Testis (tissue), 3 donors: ENCODE results near the gene TTC28. TPM values are rescaled to one million over a fixed set of nuclear protein-coding genes. Genes with fewer than 3 reads are reported as not detected.
A peak's percentile ranks its signal among the peaks of the same experiment; 100 is the strongest.

Source experiments
- DNase-seq: peaks from one replicate; pipeline ENCODE4 v3.0.0-alpha.2; 2019
- H3K27ac ChIP-seq, 2 donors: fragments of 200-600 bp; sonication (generic); one replicate each; pipeline ENCODE4 v1.5.1; 2019
- H3K27me3 ChIP-seq: fragments of 200-600 bp; sonication (generic); one replicate; pipeline ENCODE4 v1.5.1; 2019
- H3K36me3 ChIP-seq: fragments of 200-600 bp; sonication (generic); one replicate; pipeline ENCODE4 v1.5.1; 2017; ENCODE audit warnings: low read depth; ENCODE audit errors: missing control alignments
- H3K4me1 ChIP-seq: fragments of 200-600 bp; sonication (generic); one replicate; pipeline ENCODE4 v1.5.1; 2019
- H3K4me3 ChIP-seq, 2 donors: fragments of 200-600 bp; sonication (generic); one replicate each; pipeline ENCODE4 v1.5.1; 2017 to 2019
- H3K9me3 ChIP-seq: fragments of 200-600 bp; sonication (generic); one replicate; pipeline ENCODE4 v1.5.1; 2017
- POLR2A ChIP-seq: fragments of 450-650 bp; IDR thresholded peaks from one replicate; pipeline ENCODE4 v1.6.1; 2017; ENCODE audit warnings: antibody characterized with exemption, mild to moderate bottlenecking, moderate library complexity
- WGBS, 2 donors: methylation state at CpG; one replicate each; pipeline ENCODE4 v1.1.5; 2018; 5-methylcytosine and 5-hydroxymethylcytosine counted together
- intact Hi-C: fragments of 100-400 bp; cut with DNase I; formaldehyde crosslinking; loops from one replicate; pipeline ENCODE4 v1.15.1; 2023; ENCODE audit warnings: low total_unique reads
- polyA plus RNA-seq: library from polyadenylated mRNA; stranded (reverse); fragments of 350-450 nt; fragmentation: Illumina TruSeq; extraction: RNeasy Lipid Tissue Mini Kit (QIAGEN cat#74804); gene quantifications from one replicate; pipeline ENCODE4 v1.2.3, GENCODE V29; 2014; ENCODE audit warnings: low read depth, low replicate concordance; ENCODE audit not compliant: insufficient read depth
- total RNA-seq, 2 donors: library from RNA; depleted of rRNA; stranded (reverse); fragments of >200 nt; gene quantifications; one replicate each; pipeline ENCODE4 v1.2.3, GENCODE V29; 2016
- TF ChIP-seq, protein P1 (sequence below), 3 experiments: fragments of 450-650 bp in 2 of 3; fragments of 200-600 bp in 1 of 3; sonication (generic) in 1 of 3; IDR thresholded peaks; one replicate each; pipeline ENCODE4 v1.5.1; 2016 to 2019; ENCODE audit warnings: antibody characterized with exemption in 3 of 3, mild to moderate bottlenecking in 2 of 3, moderate library complexity in 1 of 3

Gene TTC28
- total and polyA plus RNA-seq, 3 donors from 2014 or later, result 29.4 to 121 (median 75.5) TPM

DNA sequence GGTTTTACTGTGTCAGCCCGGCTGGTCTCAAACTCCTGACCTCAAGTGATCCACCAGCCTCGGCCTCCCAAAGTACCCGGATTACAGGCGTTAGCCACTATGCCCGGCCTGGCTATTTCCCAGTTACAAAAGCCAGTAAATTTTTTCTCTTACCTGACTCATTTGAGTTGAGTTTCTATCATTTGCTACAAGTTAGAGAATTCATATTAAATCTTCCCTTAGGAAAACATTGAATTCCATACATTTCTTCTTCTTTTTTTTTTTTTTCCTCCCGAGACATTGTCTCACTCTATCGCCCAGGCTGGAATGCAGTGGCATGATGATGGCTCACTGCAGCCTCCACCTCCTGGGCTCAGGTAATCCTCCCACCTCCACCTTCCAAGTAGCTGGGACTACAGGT is 36.0 kb upstream of the TTC28 start:
- no peaks in the 10 kb centered on the region for H3K27me3 ChIP-seq

DNA sequence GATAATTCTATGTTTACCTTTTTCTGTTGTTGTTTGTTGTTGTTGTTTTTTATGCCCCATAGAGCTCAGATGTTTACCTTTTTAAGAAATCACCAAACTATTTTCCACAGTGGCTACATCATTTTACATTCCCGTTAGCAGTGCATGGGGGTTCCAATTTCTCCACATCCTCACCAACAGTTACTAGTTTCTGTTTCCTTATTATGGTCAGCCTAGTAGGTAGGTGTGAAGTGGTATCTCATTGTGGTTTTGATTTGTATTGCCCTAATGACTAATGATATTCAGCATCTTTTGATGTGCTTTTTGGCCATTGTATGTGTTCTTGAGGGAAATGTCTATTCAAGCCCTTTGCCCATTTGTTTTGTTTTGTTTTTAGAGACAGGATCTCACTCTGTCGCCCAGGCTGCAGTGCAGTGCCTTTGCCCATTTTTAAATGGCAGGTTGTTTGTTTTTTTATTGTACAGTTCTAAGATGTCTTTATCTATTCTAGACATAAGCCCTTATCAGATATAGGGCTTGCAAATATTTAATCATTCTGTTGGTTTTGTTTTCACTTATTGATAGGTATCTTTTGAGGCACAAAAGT is 34.5 kb upstream of the TTC28 start:
- Histone ChIP-seq H3K36me3 (no peaks in the 10 kb centered on the region), H3K4me3 (no peak overlapping the region), H3K9me3 (no peaks in the 10 kb centered on the region), H3K4me1 (no peaks in the 10 kb centered on the region), H3K27me3 (no peaks in the 10 kb centered on the region), H3K27ac (no peak overlapping the region)
- no peak for TF ChIP-seq POLR2A
- TF ChIP-seq, protein P1, sequence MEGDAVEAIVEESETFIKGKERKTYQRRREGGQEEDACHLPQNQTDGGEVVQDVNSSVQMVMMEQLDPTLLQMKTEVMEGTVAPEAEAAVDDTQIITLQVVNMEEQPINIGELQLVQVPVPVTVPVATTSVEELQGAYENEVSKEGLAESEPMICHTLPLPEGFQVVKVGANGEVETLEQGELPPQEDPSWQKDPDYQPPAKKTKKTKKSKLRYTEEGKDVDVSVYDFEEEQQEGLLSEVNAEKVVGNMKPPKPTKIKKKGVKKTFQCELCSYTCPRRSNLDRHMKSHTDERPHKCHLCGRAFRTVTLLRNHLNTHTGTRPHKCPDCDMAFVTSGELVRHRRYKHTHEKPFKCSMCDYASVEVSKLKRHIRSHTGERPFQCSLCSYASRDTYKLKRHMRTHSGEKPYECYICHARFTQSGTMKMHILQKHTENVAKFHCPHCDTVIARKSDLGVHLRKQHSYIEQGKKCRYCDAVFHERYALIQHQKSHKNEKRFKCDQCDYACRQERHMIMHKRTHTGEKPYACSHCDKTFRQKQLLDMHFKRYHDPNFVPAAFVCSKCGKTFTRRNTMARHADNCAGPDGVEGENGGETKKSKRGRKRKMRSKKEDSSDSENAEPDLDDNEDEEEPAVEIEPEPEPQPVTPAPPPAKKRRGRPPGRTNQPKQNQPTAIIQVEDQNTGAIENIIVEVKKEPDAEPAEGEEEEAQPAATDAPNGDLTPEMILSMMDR (IDR thresholded peaks at IDR 0.05), result no peak
- no peak for DNase-seq
- WGBS, 2 donors, result 97% methylated on average over 2 of the region's 2 CpGs
- intact Hi-C loops, result no loop called here

More for the DNA sequence above, 36.0 kb upstream of the TTC28 start:
- Histone ChIP-seq H3K9me3 (no peaks in the 10 kb centered on the region), H3K27ac (no peak overlapping the region), H3K4me3 (no peak overlapping the region), H3K4me1 (no peaks in the 10 kb centered on the region), H3K36me3 (no peaks in the 10 kb centered on the region)
- 95 to 97% methylated on average over 7 of the region's 7 CpGs for WGBS, 2 donors
- no peak for DNase-seq
- intact Hi-C loops, result no loop called here
- no peak for TF ChIP-seq POLR2A
- TF ChIP-seq, protein P1 (IDR thresholded peaks at IDR 0.05), result no peak

DNA sequence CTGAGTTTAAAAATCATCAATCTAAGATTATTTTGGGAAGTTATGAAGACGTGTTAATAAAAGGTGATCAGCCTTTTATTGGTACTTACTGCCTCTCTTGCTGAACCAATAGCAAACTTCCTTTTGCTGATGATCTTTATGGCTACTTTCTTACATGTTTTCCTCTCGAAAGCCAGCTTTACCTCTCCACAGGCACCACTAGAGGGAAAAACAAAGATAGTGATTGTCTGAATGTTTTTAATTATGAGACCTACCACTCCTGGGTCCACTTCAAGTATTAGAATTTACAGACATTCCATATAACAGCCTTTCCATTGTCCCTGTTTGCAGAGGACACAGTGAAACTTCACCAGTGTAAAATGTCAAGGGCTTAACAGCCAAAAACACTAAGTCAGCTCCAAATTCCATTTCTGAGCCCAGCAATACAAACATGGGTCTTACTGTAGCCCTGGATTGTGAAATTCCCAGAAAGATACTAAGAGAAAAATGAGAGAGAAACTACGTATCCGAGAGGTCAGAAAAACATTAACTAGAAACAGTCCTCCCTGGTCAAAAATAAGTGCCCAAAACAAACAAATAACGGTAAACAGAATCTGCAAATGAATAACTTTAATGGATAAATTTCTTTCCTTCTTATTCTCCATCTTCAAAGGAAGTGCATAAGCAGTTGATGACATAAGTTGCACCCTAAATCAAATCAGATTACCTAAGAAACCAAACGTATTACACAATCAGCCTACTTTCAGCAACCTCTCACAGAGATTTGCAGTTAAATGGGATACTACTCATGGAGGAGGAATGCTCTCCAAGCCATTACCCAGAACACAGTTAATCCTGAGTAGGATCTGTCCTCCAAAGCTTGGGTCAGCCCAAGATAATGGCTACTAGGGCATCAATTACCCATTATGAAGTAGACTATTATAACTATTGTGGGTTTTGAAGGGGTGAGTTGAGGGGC is 32.5 kb upstream of the TTC28 start:
- Histone ChIP-seq H3K4me3 (no peak overlapping the region), H3K27me3 (no peaks in the 10 kb centered on the region), H3K27ac (peak overlapping the region; percentile 20 to 33), H3K9me3 (no peaks in the 10 kb centered on the region), H3K4me1 (no peaks in the 10 kb centered on the region), H3K36me3 (no peaks in the 10 kb centered on the region)
- intact Hi-C loops, result no loop called here
- no peak for DNase-seq
- 54 to 59% methylated on average over 6 of the region's 6 CpGs for WGBS, 2 donors
- no peak for TF ChIP-seq POLR2A

DNA sequence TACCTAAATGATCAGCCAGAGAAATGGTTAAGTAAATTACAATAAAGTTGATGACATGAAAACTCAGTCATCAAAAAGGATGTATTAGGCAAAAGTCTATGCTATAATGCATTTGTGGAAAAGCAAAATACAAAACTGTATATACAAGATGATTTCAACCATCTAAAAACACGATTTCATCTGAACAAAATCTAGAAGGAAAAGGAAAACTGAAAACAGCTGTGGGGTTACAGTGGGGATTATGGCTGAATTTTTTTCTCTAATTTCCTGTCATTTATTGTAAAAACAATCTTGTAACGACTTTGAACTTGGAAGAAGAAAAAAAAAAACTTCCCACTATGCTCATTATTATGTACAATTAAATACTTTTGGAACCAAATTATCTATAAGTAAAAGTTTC is 31.7 kb upstream of the TTC28 start:
- Histone ChIP-seq H3K4me1 (no peaks in the 10 kb centered on the region), H3K36me3 (no peaks in the 10 kb centered on the region), H3K27me3 (no peaks in the 10 kb centered on the region), H3K4me3 (no peak overlapping the region), H3K9me3 (no peaks in the 10 kb centered on the region), H3K27ac (peak overlapping the region in 1 of 2 donors; percentile 33)
- intact Hi-C loops, result no loop called here
- TF ChIP-seq POLR2A, result no peak
- TF ChIP-seq, protein P1 (IDR thresholded peaks at IDR 0.05), result no peak
- WGBS, 2 donors, result 51 to 54% methylated on average over 2 of the region's 2 CpGs
- no peak for DNase-seq

DNA sequence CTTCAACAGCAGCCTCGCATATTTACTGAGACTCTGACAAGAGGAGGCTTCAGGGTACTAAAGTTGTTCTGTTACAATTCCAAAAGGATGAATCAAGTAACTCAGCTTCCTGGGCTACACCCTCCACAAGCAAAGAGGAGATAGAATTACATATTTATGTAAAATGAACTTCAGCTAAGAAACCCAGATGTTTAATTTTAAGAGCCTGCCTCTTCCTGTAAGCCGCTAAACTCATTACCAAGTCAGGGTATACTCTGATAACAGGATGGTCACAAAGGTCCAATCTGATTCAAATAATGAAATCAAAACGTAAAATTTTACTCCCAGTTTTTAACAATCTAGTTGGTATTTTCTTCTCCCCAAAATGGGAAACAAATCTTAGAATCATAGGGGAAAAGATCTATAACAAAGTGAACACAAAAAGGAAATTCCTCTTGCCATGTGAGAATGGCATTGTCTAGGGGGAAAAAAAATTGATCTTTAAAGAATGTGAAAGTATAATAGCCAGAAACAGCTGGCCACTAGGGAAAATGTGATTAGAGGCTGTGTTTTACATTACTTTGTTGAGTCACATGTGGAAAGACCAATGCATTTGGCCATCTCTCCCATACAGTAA is 31.0 kb upstream of the TTC28 start:
- no peak for DNase-seq
- intact Hi-C loops, result no loop called here
- H3K9me3 ChIP-seq, result no peaks in the 10 kb centered on the region
- no peaks in the 10 kb centered on the region for H3K4me1 ChIP-seq
- H3K36me3 ChIP-seq, result no peaks in the 10 kb centered on the region
- peak overlapping the region in 1 of 2 donors; percentile 28 for H3K27ac ChIP-seq
- no peak for TF ChIP-seq POLR2A
- TF ChIP-seq, protein P1 (IDR thresholded peaks at IDR 0.05), result no peak
- 49 to 65% methylated on average over 3 of the region's 3 CpGs for WGBS, 2 donors
- H3K4me3 ChIP-seq, result no peak overlapping the region
- H3K27me3 ChIP-seq, result no peaks in the 10 kb centered on the region
